CD4-positive, alpha-beta T cell treated with Interleukin-6 at 100 ng/mL for 8 hours (primary cell): ENCODE data around the gene CTDSP2.
A peak's percentile ranks its signal among the peaks of the same experiment; 100 is the strongest.
"Not testable (repeated sequence)": the region's sequence is repeated elsewhere in the genome, so short reads cannot be mapped to it uniquely, and the experiment has no call there.

Experiments
- DNase-seq: peaks from one replicate; pipeline ENCODE4 v3.0.0-alpha.2; 2020; ENCODE audit warnings: mixed read lengths, low spot score

CTDSP2 gene

DNA sequence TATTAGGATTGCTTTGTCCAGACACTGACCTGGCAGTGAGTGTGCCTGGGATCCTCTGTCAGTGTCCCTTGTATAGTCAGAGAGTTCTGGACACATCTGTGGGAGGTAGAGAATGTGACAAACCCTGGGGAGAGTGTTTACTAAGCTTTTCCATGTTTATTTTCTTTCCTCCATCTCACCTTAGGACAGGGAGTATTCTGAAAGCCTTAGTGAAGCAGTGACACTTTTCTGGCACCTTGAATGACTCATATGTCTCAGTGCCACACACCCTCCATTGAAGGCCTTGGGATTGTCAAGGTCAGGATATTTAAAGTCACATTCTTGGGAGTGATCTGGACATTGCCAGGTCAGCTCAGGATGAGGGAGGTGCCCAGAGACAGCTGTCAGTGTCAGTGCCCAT, 34.9 kb upstream of the CTDSP2 start:
- DNase-seq, result no peak

DNA sequence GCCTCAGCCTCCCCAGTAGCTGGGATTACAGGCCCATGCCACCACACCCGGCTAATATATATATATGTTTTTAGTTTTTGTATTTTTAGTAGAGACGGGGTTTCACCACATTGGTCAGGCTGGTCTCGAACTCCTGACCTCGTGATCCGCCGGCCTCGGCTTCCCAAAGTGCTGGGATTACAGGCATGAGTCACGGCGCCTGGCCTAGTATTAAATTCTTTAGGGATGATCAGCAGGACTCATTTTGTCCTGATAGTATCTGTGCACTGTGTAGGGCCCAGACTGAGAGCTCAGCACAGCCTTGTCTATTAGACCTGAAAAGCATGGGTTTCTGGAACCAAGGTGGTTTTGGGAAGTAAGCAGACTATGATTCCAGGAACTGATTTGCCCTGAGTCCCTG, 34.5 kb upstream of the CTDSP2 start:
- not testable (repeated sequence) for DNase-seq

DNA sequence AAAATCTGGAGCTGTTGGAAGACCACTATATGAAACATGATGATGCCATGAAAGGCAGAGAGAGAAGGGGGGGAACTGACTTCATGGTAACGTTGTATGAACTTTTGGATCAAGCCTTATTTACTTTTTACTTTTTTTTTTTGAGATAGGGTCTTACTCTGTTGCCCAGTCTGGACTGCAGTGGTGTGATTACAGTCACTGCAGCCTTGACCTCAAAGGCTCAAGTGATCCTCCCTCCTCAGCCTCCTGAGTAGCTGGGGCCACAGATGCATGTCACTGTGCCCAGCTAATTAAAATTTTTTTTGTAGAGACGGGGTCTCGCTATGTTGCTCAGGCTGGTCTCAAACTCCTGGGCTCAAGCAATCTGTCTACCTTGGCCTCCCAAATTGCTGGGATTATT, 31.3 kb upstream of the CTDSP2 start:
- no peak for DNase-seq

DNA sequence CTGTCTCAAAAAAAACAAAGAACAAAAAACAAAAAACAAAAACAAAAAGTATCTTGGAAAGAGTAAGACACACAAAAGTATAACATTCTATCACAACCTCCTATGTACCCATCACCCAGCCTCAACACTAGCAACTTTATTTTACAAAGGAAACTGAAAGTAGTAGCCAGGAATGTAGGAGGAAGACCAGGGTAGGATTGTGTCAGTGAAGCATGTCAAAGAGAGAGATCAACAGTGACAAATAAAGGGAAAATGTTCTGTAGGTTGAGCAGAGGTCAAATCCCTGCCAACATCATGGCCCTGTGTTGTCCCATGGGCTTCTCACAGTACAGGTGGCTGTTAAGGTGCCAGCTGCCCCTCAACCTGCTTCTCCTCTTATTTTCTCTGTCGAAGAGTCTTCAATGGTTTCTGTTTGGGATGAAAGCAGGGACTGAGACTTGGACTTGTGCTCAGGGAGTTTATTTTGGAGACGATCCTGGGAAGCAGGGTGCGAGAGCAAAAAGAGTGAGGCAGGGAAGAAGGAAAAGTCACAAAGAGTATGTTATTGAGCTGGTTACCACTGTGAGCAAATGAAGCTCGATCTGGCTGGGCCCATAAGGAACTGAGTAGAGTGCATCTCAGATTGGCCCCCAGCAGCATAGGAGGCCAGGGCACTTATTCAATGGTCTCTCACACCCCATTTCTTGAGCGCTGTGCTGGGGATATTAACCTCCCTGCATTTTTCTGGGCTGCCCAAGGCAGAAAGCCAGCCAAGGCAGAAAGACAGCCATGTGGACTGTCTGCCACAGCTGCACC, 29.4 kb upstream of the CTDSP2 start:
- no peak for DNase-seq

DNA sequence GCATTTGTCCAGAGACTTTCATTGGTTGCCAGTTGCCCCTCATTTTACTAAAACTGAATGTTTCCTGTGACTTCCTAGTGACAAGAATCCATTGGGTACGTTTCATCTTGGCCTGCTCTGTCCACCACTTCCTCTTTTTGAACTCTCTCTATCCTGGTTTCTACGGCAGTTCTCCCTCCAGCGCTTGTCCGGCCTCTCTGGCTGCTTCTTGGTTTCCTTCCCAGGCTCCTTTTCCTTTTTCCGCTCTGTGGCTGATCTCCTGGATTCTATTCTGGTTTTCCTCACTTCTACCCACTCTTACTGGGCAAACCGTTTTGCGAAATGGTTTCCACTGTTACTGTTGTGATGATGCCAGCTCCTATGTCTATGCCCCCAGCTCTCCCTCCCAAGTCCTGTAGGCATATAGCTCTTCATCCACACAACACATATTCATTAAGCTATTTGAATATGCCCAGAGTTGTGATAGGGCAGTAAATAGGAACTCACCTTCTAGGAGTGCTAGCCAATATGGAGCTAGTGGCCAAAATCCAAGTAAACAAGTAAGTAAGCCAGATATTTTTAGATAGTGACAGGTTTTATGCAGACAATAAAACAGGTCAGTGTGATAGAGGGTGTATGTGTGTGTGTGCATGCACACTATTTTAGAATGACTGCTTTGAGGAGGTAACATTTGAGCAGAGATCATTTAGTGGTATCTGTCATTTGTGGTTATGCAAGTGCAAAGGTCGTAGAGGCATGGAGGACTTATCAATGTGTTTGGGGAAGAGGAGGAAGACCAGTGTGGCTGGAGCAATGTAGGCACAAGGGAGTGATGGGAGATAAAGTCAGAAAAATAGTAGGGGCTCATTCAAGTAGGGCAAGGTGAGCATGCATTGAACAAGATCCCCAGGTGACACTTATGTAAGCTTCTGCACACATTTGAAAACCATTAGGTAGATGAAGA, 27.9 kb upstream of the CTDSP2 start:
- no peak for DNase-seq

DNA sequence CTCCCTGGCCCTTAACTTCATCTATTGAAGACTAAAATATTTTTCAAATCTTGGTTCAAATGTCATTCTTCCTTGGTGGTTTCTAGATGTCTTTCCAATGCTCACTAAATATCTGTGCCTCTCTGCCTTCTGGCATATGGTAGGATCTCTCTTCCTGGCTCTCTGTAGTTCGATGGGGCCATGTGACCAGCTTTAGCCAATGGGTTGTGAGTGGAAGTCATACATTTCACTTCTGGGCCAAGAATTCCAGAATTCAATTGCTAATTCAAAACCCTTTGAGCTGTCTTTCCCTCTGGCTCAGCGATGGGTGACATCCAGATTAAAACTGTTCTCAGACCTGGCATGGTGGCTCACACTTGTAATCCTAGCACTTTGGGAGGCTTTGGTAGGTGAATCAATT, 25.8 kb upstream of the CTDSP2 start:
- DNase-seq, result no peak

DNA sequence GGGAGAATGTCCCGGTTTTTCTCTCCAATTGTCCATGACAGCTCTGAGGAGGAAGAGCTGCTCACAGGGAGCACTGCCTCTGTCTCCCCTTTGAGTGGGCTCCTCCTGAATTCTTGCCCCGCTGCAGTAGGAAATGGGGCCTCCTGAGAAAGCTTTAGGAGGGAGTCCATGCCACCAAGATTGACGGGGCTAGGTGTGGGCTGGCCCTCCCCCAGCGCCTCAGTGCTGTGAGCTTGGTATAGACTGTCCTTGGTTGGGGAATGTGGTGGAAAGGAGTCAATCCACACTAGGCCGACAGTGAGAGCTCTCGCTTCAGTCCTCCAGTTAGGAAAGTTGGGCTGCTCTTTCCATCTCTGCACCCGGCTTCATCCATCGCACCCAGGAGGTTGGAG, 23.4 kb upstream of the CTDSP2 start:
- DNase-seq, result no peak

DNA sequence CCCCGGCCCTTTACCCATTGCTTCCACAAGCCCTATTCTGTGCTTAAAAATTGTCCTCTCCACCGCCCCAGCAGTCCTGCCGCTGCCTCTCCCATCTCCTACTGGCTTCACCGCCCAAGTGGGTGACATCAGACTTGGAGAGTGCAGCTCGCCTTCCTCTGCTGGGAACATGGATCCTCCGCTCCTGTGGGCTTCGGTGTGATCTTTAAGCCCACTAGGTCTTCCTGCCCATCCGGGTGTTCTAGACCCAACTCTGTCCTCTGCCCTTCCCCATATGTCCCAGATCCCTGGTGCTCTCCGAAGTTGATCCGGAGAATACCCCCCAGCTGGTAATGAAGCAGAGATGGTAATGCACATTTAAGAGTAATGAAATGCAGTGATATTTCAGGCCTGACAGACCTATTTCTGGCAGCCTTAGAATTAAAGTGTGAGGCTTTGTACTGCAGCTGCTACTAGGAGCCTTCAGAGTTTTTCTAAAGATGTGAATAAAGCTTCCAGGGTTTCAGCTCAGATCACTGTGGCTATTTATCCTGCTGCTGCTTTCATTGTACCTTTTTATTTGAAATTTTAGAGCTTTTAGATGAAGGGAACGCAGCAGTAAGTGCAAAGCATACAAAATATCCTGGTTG, 22.9 kb upstream of the CTDSP2 start:
- DNase-seq, result no peak

DNA sequence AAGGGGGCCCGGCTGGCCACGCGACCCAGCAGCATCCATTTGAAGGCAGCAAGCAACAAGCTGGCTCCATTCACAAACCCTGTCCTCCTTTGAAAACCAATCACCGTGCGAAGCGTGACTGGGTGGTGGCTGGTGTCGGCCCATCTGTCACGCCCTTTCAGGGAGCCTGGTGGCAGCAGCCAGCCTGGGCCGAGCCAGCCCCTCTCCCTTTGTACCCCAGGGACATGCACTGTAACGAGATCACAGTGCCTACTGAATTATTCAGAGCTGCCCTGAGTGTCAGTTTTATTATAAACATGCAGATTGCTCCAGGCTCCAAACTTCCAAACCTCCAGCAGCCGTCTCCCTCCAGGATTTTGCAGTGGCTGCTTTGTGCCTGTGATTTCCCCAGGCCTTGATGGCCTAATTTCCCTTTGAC, 22.3 kb upstream of the CTDSP2 start:
- no peak for DNase-seq

DNA sequence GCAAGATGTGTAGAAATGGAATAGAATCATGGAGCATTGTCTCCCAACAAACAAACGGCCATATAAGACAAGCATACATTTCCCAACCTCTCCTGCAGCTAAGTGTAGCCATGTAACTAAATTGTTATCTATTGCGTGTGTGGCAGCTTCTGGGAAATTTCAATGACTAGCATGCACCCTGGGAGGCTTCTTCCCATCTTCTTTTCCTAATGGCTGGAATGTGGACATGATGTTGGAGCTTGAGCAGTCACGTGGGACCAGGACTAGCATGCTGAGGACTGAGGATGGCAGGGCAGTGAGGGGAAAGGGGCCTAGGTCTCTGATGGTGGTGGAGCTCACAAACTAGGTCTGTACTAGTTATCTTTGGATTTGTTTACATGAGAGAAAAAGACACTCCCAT, 21.7 kb upstream of the CTDSP2 start:
- DNase-seq, result no peak

DNA sequence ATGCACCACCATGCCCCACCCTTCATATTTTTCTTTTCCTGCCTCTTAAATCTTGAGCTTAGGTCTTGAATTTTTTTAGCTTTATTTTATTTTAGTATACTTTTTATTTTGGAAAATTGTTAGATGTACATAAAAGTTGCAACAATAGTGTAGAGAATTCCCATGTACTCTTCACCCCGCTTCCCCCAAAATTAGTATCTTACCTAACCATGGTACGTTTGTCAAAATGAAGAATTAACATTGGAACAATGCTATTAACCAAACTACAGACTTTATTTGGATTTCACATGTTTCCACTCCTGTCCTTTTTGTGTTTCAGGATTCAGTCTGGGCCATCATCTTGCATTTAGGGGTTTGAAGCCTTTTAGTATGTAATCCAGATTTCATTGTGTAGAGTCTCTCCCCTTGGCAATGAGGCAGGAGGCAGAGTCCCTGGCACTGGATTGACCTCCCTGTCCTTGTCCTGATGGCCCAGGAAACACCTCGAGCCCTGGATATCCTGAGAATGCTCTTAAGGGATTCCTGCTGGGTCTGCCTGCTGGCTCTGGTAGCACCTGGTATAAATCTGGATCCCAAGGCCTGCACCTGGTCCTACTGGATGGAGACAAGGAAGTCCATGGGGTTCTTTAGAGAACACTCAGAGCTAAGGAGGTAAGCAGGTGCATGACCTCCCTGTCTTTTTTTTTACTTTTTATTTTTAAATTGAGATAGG, 19.9 kb upstream of the CTDSP2 start:
- no peak for DNase-seq

DNA sequence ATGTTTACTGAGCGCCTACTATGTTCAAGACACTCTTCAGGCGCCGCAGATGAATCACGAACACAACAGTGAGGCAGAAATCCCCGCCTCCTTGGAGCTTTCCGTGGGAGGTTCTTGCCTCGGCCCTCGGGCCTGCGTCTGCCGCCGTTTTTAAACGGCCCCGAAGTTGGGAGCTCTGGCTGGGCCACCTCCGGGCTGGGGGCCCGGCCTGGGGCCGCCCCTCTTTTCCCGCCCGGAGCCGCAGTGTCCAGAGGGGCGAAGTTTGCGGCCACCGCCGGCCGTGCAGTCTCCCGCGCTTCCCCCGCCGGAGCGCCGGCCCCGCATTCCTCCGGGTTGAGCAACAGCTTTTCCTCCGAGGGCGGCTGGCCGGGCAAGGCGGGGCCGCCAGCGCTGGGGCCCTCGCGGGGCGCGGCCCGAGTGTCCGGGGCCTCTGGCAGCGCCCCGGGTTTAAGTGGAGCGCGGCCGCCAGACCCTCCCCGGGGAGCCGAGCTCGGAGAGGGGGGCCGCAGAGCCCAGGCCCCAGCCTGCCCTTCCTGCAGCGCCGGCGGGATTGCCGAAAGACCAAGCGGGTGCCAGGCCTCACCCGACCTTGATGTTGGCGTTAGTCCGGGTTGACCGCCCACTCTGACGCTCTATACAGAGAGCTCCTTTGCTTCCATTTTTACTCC, 18.7 kb upstream of the CTDSP2 start:
- DNase-seq, result peak; percentile 45

DNA sequence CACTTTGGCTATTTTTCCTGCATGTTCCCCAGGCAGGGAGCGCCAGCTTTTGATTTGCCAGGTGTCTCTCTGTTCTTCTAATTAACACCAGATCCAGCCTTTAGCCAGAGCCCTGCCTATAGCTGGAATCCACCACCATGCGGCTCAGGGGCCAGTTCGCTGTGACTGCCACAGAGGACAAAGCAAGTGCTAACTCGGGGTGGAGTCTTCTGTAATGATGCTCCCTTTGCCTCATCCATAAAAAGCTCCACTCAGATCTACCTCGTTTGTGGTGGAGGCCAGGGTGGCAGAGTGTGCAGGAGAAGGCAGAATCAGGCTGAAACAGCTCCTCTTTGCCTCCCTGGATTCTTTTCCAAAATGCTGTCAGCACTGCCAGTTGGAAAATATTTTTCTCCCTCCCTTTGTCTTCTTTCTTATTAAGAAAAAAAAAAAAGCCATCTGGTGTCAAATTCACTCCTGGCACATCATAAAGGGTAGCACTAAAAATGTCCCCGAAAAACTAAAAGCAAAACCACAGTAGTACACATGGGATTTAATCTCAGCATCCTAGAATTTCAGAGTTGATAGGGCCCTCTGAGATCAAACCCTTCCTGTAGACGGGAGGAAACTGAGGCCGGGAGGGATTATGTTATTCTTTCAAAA, 18.0 kb upstream of the CTDSP2 start:
- no peak for DNase-seq

DNA sequence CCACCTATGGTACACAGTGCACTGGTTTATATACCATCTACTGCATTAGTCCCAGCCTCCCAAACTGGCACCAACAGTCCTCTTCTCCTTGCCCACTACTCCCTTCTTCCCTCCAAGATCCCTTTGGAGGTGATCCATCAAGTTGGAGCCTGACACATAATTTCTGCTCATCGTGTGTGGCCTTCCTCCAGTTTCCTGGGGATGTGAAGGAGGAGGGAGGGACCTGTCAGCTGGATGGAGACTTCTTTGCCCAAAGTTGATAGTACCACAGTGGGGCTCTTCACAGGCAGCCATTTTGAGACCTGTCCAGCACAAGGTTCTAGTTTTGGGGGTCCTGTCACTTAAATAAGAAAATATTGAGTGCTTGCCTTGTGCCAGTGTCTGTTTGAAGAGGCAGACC, 17.1 kb upstream of the CTDSP2 start:
- DNase-seq, result no peak

DNA sequence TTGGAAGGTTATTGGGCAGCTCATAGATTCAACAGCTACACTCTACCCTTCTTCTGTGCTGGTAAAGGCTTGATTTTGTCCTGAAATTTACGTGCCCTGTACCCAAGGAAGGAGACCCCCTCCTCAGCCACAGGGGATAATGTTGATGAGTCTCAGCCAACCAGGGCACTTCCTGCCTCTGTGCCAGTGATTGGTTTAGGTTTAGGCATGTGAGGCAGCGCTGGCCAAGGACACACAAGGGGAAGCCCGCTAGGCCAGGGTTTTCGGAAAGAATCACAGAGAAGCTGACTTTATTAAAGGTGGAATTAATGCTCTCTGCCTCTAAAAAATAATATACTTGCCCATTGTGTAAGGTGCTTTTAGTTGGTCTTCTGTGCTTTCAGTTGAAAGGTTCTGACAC, 15.4 kb upstream of the CTDSP2 start:
- DNase-seq, result no peak

DNA sequence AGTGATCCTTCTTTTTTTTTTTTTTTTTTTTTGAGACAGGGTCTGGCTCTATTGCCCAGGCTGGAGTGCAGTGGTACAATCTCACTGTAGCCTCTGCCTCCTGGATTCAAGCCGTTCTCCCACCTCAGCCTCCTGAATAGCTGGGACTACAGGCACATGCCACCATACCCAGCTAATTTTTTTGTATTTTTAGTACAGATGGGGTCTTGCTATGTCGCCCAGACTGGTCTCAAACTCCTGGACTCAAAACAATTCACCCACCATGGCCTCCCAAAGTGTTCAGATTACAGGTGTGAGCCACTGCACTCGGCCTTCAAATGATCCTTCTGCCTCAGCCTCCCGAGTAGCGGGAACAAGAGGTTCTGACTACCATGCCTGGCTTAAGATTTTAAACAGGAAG, 14.4 kb upstream of the CTDSP2 start:
- DNase-seq, result not testable (repeated sequence)

DNA sequence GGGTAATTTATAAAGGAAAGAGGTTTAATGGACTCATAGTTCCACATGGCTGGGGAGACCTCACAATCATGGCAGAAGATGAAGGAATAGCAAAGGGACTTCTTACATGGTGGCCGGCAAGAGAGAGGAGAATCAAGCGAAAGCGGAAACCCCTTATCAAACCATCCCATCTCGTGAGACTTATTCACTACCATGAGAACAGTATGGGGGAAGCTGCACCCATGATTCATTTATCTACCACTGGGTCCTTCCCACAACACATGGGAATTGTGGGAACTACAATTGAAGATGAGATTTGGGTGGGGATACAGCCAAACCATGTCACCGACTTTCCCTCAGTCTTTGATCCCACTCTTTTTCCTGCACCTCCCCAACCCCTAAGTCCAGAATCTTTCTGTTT, 12.6 kb upstream of the CTDSP2 start:
- no peak for DNase-seq

DNA sequence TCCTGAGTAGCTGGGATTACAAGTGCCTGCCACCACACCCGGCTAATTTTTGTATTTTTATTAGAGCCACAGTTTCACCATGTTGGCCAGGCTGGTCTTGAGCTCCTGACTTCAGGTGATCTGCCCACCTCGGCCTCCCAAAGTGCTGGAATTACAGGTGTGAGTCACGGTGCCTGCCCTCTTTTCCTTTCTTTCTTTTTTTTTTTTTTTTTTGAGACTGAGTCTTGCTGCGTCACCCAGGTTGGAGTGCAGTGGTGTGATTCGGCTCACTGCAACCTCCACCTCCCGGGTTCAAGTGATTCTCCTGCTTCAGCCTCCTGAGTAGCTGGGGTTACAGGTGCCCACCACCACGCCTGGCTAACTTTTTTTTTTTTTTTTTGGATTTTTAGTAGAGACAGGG, 11.6 kb upstream of the CTDSP2 start:
- not testable (repeated sequence) for DNase-seq

DNA sequence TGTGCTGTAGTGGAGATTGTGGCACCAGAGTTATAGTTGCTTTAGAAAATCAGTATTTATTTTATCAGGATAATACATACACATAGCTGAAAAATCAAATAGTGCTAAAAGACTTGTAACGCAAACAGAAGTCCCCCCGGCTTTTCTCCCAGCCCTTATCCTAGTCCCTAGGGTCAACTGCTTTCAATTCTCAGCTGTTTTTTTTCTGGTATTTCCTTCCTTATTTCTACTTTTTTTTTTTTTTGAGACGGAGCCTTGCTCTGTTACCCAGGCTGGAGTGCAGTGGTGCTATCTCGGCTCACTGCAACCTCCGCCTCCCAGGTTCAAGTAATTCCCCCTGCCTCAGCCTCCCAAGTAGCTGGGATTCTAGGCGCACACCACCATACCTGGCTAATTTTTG, 8.4 kb upstream of the CTDSP2 start:
- no peak for DNase-seq

DNA sequence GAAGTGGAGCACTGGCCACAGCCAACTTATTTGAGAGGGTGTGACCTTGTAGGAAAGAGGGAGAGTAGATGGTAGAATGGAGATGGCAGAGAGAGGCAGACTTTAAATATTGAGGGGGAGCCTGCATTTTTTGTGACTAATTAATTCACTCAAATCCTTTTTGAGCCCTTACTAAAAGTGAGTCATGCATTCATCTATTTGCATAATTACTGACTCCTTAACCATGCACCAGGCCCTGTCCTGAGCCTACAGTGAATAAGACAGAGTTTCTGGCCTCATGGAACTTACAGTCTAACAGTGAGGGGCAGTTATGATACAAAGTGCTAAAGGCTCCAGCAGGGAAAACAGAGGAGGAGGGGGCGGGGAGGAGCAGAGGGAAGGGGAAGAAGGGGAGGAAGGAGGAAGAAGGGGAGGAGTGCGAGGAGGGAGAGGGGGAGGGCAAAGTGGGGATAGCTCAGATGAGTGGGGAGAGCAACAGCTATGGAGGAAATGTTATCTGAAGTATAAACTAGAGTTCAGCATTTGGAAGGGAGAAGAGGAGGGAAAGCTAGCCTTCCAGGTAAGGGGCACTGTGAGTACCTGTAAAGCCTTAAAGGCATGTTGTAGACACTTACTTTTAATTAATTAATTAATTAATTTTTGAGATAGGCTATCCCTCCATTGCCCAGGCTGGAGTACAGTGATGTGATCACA, 7.5 kb upstream of the CTDSP2 start:
- DNase-seq, result no peak
